Activated CD4-positive, CD25-positive, alpha-beta regulatory T cell (primary cell): Measurements from ENCODE around the gene SNRPD3.
"Not testable (repeated sequence)": the region's sequence is repeated elsewhere in the genome, so short reads cannot be mapped to it uniquely, and the experiment has no call there.

ENCODE experiments used
- DNase-seq, 4 experiments: peaks; one replicate each; lab custom pipeline; 2025; lab: John Stamatoyannopoulos, UW

The SNRPD3 gene

DNA sequence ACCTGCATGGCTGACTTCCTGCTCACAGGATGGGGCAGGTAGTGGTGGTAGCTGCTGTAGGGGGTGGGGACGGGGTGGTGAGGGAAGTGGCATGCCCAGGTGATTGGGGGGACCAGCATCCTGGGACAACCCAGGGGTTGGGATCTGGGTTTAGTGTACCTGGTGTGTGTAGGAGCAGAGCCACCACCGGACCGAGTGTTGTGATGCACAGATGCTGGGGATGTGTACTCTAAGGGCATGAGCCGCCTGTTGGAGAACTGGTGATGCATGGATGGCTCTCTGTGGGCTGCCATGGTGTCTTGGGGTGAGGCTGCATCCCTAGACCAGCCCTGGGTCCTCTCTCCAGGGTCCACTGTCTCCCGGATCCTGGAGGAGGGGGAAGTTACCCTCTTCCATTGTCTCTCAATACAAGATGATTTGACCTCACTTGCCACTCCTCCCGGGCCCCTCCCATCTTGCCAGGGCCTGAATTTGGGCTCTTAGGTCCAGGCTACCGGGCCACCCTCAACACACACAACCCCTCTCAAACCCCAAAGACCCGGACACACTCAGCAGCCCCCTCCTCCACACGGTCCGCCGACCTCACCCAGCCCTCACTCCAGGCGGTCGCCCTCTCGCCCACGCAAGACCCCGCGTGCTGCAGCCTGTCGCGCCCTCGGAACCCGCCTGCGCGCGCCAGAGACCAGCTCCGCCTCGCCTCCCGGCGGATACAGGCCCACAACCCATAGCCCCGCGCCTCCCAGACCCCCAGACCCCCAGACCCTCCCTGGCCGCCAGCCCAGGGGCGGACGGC is 36.5 kb downstream of the SNRPD3 start:
- no peak for DNase-seq

- DNase-seq = no peak
Observed at GRCh38 chr22:24592851-24593558, 37.2 kb downstream of the SNRPD3 start, which contains the start of gene LRRC75B. LRRC75B (minus strand) TSS chr22:24593073; CDS start chr22:24593039, 34 bp downstream.

DNA sequence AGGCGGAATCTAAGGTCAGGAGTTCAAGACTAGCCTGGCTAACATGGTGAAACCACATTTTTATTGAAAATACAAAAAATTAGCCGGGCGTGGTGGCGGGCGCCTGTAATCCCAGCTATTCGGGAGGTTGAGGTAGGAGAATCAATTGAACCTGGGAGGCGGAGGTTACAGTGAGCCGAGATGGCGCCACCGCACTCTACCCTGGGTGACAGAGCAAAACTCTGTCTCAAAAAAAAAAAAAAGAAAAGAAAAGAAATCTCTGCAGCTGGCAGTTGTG is 37.7 kb downstream of the SNRPD3 start:
- not testable (repeated sequence) for DNase-seq

GRCh38 chr22:24593836-24594568 is 38.2 kb downstream of the SNRPD3 start:
- DNase-seq = no peak

GRCh38 chr22:24594569-24595120 is 38.8 kb downstream of the SNRPD3 start:
- DNase-seq = no peak

- no peak for DNase-seq
Observed at GRCh38 chr22:24595228-24595627, 39.4 kb downstream of the SNRPD3 start.

DNA sequence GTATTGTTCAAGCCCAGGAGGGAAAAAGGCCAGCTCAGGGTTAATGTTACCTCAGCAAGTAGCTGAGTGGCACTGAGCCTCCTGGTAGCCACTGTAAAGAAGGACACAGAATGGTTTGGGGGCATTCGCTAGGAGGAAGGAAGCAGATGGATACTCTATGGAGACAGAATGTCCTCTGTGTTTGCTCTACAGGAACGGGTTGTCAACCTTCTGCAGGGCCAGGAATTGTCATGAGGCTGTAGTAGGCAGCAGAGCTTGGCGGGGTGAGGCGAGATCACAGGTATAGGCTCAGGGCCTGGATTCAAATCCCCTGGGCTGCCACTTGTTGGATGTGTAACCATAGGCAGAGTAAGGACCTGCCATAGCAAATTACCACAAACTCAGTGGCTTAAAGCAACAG is 40.1 kb downstream of the SNRPD3 start:
- no peak for DNase-seq

DNA sequence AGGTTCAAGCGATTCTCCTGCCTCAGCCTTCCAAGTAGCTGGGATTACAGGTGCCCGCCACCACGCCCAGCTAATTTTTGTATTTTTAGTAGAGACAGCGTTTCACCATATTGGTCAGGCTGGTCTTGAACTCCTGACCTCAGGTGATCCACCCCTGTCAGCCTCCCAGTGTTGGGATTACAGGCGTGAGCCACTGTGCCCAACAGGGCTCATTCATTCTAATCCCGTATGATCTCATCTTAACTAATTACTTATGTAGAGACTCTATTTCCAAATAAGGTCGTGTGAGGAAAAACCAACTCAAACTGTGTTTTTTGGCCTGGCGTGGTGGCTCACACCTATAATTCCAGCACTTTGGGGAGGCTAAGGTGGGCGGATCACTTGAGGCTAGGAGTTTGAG is 41.3 kb downstream of the SNRPD3 start:
- DNase-seq = not testable (repeated sequence)

GRCh38 chr22:24599514-24599913 is 43.7 kb downstream of the SNRPD3 start:
- DNase-seq = no peak

DNA sequence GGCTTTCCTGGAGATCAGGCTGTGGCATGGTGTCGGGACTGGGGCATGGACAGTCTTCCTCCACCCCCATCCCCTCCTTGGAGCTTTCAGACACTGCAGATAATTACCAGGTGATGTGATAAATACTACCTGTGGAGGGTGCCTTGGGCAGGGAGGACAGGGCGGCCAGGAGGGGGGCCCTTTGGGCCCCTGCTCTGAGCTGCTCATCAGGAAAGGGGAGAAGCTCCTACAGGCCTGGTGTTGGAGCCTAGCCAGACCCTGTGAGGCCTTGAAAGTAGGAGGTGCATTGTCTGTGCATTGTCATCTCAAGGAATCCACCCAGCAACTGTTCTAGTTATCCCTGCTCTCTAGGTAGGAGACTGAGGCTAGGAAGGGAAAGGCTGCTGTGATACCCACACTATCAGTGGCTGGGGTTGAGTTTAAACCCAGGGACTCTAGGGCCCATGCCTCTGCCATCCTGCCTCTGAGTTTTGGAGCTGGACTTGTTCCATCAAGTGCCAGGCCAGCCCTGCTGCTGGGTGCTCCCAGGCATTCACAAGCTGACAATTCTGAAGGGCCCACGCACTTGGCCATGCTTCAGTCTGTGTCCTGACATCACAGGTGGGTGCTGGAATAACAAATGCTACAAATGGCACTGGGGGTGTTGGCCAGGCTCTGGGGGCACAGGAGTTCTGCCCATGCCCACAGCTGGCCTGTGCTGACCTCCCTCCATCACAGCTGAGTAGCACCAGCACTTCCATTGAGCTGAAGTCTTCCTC is 44.3 kb downstream of the SNRPD3 start:
- DNase-seq = not testable (repeated sequence)

DNA sequence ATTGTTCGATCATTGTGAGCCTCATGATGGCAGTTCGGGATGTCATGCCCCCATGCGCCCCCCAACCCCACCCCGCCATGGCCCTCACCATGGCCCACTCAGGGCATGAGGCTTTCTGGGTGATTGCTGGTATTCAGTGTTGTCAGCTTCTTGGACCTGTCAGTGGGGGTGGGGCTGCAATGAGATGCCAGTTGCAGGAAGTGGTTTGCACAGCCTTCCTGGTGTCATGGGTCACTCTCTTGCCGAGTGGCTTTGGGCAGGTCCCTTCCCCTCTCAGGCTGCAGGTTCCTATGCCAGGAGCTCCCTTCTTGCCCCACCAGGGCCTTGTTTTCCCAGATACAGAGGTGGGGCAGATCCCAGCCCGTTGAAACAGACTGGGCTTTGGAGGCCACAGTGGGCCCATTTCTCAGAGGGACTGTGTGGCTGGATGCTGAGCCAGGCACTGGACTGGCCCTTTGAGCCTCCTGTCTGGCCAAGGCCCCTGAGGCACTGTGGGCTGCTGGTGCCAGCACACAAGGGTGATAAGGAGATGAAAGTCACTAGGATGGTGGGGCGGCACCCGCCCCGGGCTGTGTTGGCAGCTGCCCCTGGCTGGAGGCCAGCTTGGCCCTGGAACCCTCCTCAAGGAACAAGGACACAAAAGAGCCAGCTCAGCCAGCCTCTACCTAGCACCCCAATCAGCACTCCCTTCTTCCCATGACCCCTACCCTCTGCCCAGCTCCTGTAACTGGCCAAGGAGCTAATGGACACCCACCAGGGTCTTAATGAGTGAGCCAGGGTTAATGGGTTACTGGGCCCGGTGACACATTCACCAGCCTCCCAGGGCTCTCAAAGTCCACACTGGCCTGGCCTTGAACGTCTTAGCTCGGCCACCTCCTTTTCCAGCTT is 45.7 kb downstream of the SNRPD3 start:
- DNase-seq = no peak

GRCh38 chr22:24602105-24602749 is 46.4 kb downstream of the SNRPD3 start:
- DNase-seq = not testable (repeated sequence)

- not testable (repeated sequence) for DNase-seq
Observed at GRCh38 chr22:24602847-24603769, 47.3 kb downstream of the SNRPD3 start, which contains the start of gene GGT1. GGT1 (plus strand) TSS chr22:24603193; CDS start chr22:24611082, 7,889 bp downstream.

GRCh38 chr22:24603770-24604629 is 48.2 kb downstream of the SNRPD3 start:
- DNase-seq = not testable (repeated sequence)

GRCh38 chr22:24606340-24606739 is 50.5 kb downstream of the SNRPD3 start:
- DNase-seq = not testable (repeated sequence)

DNA sequence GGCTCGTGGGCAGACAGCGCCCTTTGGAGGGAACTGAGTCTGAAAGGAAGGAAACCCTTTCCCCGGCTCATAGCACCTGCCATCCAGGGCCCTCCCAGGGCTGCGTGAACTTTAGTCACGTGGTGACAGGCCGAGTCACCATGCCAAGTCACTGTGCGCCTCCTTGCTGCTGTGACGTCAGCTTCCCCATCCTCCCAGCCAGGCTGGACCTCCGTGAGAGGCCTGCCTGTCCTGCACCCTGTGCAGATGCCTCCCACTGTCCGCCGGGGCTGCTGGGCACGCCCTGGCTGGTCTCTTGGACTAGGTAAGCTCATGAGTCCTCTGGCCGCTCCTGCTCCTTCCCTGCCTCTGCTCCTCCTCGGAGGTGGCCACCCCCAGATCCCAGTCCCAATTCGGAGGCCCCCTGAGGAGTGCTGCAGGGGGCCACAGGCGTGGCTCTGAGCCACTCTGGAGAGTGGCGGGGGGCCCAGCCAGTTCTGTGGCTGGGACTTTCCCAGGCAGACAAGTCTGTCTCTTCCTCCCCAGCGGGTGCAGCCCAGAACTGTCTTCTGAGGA is 51.7 kb downstream of the SNRPD3 start:
- peak; percentile 26 to 49 (median 30) for DNase-seq

DNA sequence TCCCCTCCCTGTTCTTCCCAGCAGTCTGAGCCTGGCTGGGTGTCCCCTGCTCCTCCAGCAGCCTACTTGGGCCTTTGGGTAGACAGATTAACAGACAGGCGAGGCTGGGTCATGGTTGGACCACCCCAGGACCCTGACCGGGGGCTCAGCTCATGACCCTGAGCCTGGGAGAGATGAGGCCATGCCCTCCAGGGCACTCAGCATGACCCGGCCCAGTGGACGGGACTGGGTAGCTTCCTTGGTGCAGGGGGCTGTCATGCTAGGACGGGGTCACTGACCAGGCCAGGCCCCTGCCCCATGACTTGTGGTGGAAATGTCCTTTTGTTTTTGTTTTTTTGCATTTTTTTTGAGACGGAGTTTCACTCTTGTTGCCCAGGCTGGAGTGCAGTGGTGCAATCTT is 52.5 kb downstream of the SNRPD3 start:
- DNase-seq = not testable (repeated sequence)

DNA sequence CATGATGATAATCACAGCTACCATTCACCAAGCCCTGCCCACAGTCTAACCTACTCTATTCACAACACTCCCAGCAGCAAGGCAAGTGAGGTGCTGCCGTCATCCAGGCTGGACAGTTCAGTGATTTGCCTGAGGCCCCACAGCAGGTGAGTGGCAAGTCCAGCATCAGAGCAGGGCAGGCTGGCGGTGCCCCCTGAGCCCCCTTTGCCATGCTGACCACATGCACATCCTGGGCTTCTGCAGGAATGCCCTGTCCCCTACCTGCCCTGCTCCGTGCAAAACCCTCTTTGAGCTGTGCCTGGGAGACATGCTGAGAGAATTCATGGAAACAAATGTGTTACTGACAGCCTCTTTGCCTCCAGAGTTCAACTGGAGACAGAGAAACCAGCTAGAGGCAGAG is 54.1 kb downstream of the SNRPD3 start:
- not testable (repeated sequence) for DNase-seq
